ENCODE results near the gene PIGH. TPM values are rescaled to one million over a fixed set of nuclear protein-coding genes. Genes with fewer than 3 reads are reported as not detected.
A peak's percentile ranks its signal among the peaks of the same experiment; 100 is the strongest.

PIGH gene
- total RNA-seq, 1 experiment from 2014 or later: 10.9 TPM

GRCh38 chr14:67575684-67576083 lies 24.4 kb downstream of the PIGH start:
- peak; percentile 29 for DNase-seq (ENCODE audit: low spot score)

- DNase-seq (ENCODE audit: low spot score): no peak
Observed at GRCh38 chr14:67574806-67575205, 25.3 kb downstream of the PIGH start.

- DNase-seq (ENCODE audit: low spot score): no peak
Observed at GRCh38 chr14:67574156-67574555, 25.9 kb downstream of the PIGH start.

- DNase-seq (ENCODE audit: low spot score): no peak
Observed at GRCh38 chr14:67573228-67574010, 26.6 kb downstream of the PIGH start.

GRCh38 chr14:67572608-67573007 lies 27.5 kb downstream of the PIGH start:
- DNase-seq (ENCODE audit: low spot score): no peak

- no peak for DNase-seq (ENCODE audit: low spot score)
Observed at GRCh38 chr14:67571991-67572323, 28.1 kb downstream of the PIGH start.

GRCh38 chr14:67571275-67571990 lies 28.6 kb downstream of the PIGH start:
- peak; percentile 60 for DNase-seq (ENCODE audit: low spot score)

GRCh38 chr14:67570453-67570852 lies 29.6 kb downstream of the PIGH start:
- DNase-seq (ENCODE audit: low spot score): no peak

GRCh38 chr14:67569651-67570290 lies 30.3 kb downstream of the PIGH start:
- DNase-seq (ENCODE audit: low spot score): no peak

- no peak for DNase-seq (ENCODE audit: low spot score)
Observed at GRCh38 chr14:67569011-67569650, 30.9 kb downstream of the PIGH start.

- no peak for DNase-seq (ENCODE audit: low spot score)
Observed at GRCh38 chr14:67567654-67568053, 32.4 kb downstream of the PIGH start.

- DNase-seq (ENCODE audit: low spot score): no peak
Observed at GRCh38 chr14:67566908-67567307, 33.2 kb downstream of the PIGH start.

GRCh38 chr14:67564236-67564635 lies 35.8 kb downstream of the PIGH start:
- no peak for DNase-seq (ENCODE audit: low spot score)

- no peak for DNase-seq (ENCODE audit: low spot score)
Observed at GRCh38 chr14:67562776-67563150, 37.3 kb downstream of the PIGH start.

GRCh38 chr14:67562025-67562775 lies 37.9 kb downstream of the PIGH start:
- no peak for DNase-seq (ENCODE audit: low spot score)

GRCh38 chr14:67559639-67560038 lies 40.4 kb downstream of the PIGH start:
- no peak for DNase-seq (ENCODE audit: low spot score)

- DNase-seq (ENCODE audit: low spot score): no peak
Observed at GRCh38 chr14:67557656-67558055, 42.4 kb downstream of the PIGH start.

GRCh38 chr14:67557118-67557517 lies 43.0 kb downstream of the PIGH start:
- no peak for DNase-seq (ENCODE audit: low spot score)

GRCh38 chr14:67556671-67557070 lies 43.4 kb downstream of the PIGH start:
- no peak for DNase-seq (ENCODE audit: low spot score)

GRCh38 chr14:67555518-67556090 lies 44.5 kb downstream of the PIGH start:
- DNase-seq (ENCODE audit: low spot score): no peak

- no peak for DNase-seq (ENCODE audit: low spot score)
Observed at GRCh38 chr14:67554341-67554740, 45.7 kb downstream of the PIGH start.

All from HT-29 (cell line).